ENCODE results near the gene OR2T6. TPM values are rescaled to one million over a fixed set of nuclear protein-coding genes. Genes with fewer than 3 reads are reported as not detected.

The OR2T6 gene
- total and polyA plus RNA-seq, 2 donors (not counting 3 experiments of a cell fraction or from before 2014, with no cell fraction given): not detected

GRCh38 chr1:248388426-248388825, 12.9 kb downstream of the OR2T6 start:
- H3K4me1 ChIP-seq (ENCODE audit: control insufficient read depth, extremely low read depth, insufficient read depth, low read length): no peaks in the 10 kb centered on the region
- no peak for FAIRE-seq
- dilution Hi-C loops (cut with MboI; ENCODE audit: extremely low pct_ligation_motif_present, low sequenced_read_pairs) (no loop called here), intact Hi-C loops (cut with micrococcal nuclease) (no loop called here)
- no TSS peak for BruUV-seq (replicated peaks)
- no peak overlapping the region for H3K4me2 ChIP-seq (ENCODE audit: insufficient read depth, low read length)
- H3K4me3 ChIP-seq (replicated peaks in 1 of 3; ENCODE audit: insufficient read depth in 1 of 3, low read depth in 1 of 3, low read length in 3 of 3): no peak overlapping the region
- H3K9me3 ChIP-seq (replicated peaks; ENCODE audit: control insufficient read depth, insufficient read depth, low read length): no peaks in the 10 kb centered on the region
- no peaks in the 10 kb centered on the region for H3K36me3 ChIP-seq (ENCODE audit: control insufficient read depth in 2 of 2, extremely low read depth in 1 of 2, insufficient read depth in 2 of 2, low read length in 2 of 2)
- no peak overlapping the region for H3K27ac ChIP-seq (ENCODE audit: insufficient read depth, low read depth, low read length)
- TF ChIP-seq MAX (IDR thresholded peaks at IDR 0.05; ENCODE audit: insufficient read depth, insufficient read length) (no peak), EZH2 (IDR thresholded peaks at IDR 0.05; ENCODE audit: borderline replicate concordance, low read depth, low read length, severe bottlenecking) (no peak), CTCF (IDR thresholded peaks at IDR 0.05; ENCODE audit: extremely low read depth in 1 of 2, insufficient read depth in 1 of 2, low read depth in 1 of 2, low read length in 2 of 2) (no peak), POLR2AphosphoS5 (IDR thresholded peaks at IDR 0.05; ENCODE audit: insufficient read depth, low read depth, low read length) (no peak), JUN (IDR thresholded peaks at IDR 0.05; ENCODE audit: borderline replicate concordance, insufficient read depth, insufficient read length, low read depth) (no peak), POLR2A (IDR thresholded peaks at IDR 0.05; ENCODE audit: low read depth, low read length) (no peak), FOS (IDR thresholded peaks at IDR 0.05; ENCODE audit: borderline replicate concordance, insufficient read depth, low read length) (no peak), GATA2 (IDR thresholded peaks at IDR 0.05; ENCODE audit: insufficient read depth, insufficient read length, low read depth, low read length) (no peak), MYC (IDR thresholded peaks at IDR 0.05; ENCODE audit: low read depth, low read length) (no peak)
- ChIA-PET POLR2A (no interaction called here), CTCF (no interaction called here)
- no peak overlapping the region for H2AFZ ChIP-seq (ENCODE audit: low read depth, low read length)
- H3K27me3 ChIP-seq (ENCODE audit: control insufficient read depth in 2 of 2, insufficient read depth in 2 of 2, low read length in 2 of 2): no peaks in the 10 kb centered on the region
- H4K20me1 ChIP-seq (replicated peaks; ENCODE audit: control insufficient read depth, extremely low read depth, insufficient read depth, low read length): no peaks in the 10 kb centered on the region
- no peak for DNase-seq (ENCODE audit: low read depth, low spot score)
- no peak overlapping the region for H3K9ac ChIP-seq (replicated peaks; ENCODE audit: extremely low read depth, insufficient read depth, low read length)
- no peaks in the 10 kb centered on the region for H3K79me2 ChIP-seq (ENCODE audit: control insufficient read depth, insufficient read depth, low read length)
- H3K9me1 ChIP-seq (replicated peaks; ENCODE audit: control insufficient read depth, extremely low read depth, insufficient read depth, low read length): no peaks in the 10 kb centered on the region

Data from endothelial cell of umbilical vein (primary cell).